HG02885 (cell line): Measurements from ENCODE around the gene EBF3.

Experiments
- ATAC-seq: cut with Tn5 transposase; IDR thresholded peaks from one replicate; pipeline ENCODE4 v1.9.1; 2021; ENCODE audit warnings: mild to moderate bottlenecking; ENCODE audit not compliant: unreplicated experiment, poor library complexity

The EBF3 gene

DNA sequence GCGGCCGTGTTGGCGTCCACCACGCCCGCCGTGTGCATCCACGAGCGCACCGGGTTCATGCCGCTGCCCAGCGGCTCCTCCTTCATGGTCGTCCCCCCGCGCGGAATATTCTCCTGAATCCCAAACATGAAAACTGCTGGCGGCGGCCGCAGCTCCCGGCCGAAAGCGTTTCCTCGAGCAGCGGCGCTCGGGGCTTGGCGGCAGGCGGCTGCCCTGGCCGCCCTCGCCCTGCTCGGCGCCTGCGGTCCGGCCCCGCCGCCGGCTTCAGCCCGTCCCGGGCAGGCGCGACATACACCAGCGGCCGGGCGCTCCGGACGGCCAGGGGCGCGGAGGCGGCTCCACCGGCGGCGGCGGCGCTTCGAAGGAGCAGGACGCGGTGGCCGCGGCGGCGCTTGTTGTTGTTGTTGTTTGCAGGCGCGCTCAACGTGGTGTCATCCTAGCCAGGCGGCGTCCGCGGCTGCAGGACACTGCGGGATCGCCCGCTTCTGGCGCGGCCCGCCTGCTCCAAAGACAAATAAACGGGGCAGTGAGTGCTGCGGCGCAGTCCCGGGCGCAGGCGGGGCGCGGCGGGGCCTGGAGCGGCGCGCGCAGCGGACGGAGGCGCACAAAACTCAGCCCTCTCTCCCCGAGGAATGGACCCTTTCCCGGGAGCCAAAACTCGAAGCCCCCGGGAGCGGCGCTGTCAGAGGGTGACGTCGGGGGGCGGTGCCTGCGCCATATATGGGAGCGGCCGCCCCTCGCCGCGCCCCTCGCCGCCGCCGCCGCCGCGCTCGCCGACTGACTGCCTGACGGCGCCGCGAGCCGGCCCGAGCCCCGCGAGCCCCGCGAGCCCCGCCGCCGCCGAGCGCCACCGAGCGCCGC lies at the start of gene EBF3:
EBF3 (minus strand) TSS at position 634 of the 861 bp plus-strand sequence; CDS start at position 128, 506 bp downstream.
- ATAC-seq = no peak

DNA sequence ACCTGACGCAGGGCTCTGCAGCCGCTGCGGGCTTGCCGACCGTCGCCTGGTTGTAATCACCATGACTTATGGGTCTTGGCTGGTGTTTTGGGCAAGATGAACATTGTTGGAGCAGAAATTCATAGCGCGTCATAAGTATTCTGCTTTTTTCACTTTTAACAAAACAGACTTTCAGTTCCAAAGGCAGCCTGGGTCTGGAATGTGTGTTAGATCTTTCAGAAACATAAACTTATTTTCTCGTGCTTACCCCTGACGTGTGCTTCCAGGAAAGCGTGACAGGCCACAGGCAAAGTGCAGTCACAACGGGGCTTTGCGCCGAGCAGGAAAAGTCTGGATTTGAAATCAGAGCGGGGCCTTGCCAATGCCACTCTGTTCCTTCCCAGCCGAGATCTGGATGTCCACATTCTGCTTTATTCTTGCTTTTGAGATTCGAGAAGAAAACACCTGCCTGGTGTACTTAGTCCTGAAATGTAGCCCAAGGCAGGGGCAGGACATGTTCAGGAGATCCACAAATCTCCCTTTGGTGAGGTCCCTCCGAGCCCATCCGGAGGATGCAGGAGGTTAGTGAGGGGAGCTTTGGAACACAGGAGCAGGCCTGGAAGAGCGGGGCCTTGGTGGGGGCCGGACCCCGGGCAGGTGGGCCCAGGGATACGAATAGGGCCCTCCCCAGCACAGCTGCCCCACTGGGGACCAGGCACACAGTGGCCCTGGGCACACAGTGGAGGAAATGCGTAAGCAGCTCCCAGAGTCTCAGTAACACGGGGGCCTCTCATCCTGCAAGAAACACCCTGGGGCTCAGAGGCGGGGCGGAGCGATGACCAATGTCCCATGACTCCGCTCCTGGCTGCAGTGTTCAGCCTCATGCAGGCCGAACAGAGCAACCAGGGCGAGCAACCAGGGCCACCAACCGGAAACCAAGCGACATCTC lies 49.5 kb upstream of the EBF3 start:
- no peak for ATAC-seq

DNA sequence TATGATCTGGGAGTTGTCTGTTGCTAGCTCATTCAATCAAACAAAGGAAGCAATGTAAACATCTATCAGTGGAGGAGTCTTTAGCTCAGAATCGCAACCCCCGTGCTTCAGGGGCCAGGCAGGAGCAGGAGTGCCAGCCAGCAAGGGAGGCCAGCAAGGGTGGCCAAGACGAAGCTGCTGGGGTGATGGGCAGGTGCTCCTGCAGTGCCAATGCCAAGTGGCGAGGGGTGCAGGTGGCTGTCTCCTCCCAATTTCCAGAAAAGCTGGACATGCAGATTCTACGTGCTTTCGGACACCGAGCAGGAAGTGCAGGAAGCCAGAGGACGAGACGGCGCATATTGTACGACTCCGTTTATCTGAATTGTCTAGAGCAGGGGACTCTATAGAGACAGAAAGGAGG lies 48.1 kb upstream of the EBF3 start:
- ATAC-seq = no peak

GRCh38 chr10:130010653-130011052 lies 46.6 kb upstream of the EBF3 start:
- ATAC-seq = no peak

DNA sequence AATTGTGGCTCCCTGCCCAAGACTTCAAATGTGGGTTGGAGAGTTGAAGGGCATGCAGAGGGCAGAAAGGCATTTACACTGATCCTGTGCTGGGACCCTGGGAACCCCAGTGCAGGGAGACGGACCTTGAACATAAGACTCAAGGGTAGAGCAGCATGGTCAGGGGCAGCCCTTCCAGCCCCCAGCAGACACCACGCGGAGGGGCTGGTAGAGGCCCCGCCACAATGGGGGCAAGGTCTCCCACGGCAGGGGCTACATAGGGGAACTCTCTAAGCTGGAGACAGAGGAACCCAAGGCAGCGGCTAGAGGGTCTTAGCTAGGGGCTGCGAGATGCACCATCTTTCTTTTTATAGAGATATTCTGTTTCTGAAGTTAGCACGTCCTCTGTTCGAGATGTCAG lies 45.2 kb upstream of the EBF3 start:
- no peak for ATAC-seq

DNA sequence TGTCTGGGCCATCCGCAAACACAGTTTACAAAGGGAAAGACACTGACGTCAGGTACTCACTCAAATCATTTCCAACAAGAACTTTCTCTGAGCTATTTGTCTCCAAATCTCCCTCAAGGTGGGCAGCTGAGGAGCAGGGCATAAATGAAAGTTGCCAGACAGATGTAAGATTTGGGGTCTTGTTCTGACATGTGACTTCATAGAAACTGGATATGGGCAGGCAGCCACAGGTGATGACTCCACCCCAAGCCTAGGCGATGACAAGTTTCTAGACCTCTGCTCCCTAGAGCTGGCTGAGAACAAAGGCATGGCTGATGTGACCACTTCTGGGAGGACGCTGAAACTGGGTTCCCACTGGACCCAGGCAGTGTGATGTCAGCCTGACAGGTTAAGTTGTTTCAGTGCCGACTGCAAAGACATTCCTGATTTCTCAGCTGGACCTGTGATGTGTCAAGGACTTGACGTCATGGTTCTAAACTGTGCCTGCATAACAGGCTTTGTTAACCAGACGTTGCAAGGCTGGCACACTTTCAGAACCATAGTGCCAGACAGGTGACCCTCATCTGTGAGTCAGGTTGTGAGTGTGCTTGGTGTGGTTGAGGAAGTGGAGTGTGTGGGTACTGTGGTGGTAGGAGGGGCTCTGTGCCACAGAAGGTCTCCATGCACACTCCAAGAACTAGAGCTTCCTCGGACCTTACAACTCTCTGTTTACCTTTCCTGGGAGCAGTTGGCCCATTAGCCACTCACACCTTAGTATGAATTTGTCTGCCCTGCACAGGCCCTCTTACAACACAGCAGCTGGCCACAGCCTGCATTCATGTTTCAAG lies 39.9 kb upstream of the EBF3 start:
- no peak for ATAC-seq

DNA sequence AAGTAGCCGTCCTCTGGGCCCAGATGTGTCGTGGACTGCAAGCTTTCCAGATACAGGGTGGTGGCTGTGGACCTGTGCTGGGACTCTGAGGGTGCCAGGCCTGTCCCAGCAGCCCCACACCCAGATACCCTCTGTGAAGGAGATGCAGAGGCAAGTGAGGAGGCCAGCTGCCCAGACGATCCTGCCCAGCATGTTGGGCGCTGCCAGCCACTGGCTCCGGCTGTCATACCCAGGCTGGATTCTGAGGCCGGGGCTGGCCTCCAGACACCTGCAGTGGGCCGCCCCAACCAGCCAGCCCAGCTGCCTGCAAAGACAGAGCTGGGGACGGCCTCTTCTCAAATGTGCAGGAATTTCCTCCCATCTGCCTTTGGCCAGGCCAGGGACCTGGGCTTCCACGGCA lies 39.1 kb upstream of the EBF3 start:
- no peak for ATAC-seq

GRCh38 chr10:130002606-130003005 lies 38.5 kb upstream of the EBF3 start:
- ATAC-seq = no peak

DNA sequence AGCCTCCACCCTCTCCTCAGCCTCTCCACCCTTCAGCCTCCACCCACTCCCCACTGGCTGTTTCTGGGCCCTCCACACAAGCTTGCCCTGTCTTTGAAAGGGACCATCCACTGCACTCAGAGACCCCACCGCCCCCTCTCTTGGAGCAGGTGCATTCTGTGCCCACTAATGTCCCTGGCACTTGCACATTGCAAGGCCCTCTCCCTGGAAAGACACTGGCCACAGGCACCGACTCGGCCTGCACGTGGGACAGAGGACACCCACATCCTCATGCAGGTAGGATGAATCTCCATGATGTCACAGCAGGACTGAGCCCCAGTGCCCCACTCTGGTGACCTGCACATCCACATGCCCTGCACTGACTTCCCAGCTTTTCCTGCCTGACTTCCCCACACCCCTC lies 36.8 kb upstream of the EBF3 start:
- ATAC-seq = no peak

- ATAC-seq = no peak
These were observed 35.1 kb upstream of the EBF3 start for GRCh38 chr10:129999140-129999539.

DNA sequence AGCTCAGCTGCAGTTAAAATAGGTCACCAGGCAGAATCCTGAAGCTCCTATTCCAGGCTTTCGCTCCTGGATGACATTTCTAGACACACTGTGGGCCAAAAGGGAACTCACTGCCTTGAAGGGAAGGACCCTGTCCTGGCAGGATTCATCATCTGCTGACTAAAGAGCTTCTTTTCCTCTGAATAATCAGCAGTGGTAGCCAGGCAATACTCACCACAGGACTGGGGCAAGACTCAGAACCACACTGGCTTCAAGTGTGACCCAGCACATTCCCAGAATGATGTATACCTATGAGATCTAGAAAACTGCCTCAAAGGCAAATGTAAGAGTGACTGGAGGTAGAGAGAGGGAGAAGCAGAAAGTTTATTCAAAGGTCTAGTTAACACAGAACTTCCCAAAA lies 29.5 kb upstream of the EBF3 start:
- ATAC-seq = no peak

GRCh38 chr10:129992356-129992755 lies 28.3 kb upstream of the EBF3 start:
- ATAC-seq = no peak

- no peak for ATAC-seq
These were observed 18.8 kb upstream of the EBF3 start for GRCh38 chr10:129982825-129983224.

GRCh38 chr10:129978980-129979379 lies 14.9 kb upstream of the EBF3 start:
- ATAC-seq = no peak

DNA sequence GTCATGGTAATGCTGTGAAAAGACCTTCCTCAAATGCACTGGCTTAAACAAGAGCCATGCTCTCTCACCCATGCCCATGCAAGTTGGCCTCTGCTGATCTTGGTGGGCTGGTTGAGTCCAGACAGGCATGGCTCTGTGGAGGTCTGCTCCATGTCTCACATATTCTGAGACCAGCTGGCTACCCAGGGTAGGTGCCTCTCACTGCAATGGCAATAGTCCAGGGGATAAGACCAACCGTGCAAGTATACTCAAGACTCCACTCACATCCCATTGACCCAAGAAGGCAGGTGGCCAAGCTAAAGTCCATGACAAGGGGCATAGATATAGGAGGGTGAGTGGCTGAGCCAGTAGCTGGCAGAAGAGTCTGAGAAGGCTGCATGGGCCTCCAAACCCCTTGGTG lies 14.2 kb upstream of the EBF3 start:
- ATAC-seq = no peak

GRCh38 chr10:129977794-129978193 lies 13.7 kb upstream of the EBF3 start:
- ATAC-seq = no peak

DNA sequence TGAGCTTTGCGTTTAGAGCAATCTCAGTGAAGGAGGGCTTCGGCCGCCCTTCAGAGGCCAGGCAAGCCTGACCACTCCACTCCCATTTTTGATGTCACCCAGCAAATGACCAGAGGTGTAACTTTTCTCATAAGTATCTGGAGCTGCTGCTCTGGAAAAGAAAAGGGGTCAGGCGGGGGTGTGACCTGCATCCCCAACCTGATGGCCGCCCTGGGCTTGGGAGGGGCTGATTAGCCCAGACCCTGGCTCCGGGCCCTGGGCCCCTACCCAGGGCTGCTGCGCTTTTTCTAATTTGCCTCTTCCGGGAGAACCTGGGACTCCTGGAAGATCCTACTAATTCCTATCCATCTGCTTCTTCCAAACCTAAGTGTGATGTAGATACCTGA lies 9.6 kb upstream of the EBF3 start:
- no peak for ATAC-seq

GRCh38 chr10:129972966-129973673 lies 9.0 kb upstream of the EBF3 start:
- no peak for ATAC-seq

DNA sequence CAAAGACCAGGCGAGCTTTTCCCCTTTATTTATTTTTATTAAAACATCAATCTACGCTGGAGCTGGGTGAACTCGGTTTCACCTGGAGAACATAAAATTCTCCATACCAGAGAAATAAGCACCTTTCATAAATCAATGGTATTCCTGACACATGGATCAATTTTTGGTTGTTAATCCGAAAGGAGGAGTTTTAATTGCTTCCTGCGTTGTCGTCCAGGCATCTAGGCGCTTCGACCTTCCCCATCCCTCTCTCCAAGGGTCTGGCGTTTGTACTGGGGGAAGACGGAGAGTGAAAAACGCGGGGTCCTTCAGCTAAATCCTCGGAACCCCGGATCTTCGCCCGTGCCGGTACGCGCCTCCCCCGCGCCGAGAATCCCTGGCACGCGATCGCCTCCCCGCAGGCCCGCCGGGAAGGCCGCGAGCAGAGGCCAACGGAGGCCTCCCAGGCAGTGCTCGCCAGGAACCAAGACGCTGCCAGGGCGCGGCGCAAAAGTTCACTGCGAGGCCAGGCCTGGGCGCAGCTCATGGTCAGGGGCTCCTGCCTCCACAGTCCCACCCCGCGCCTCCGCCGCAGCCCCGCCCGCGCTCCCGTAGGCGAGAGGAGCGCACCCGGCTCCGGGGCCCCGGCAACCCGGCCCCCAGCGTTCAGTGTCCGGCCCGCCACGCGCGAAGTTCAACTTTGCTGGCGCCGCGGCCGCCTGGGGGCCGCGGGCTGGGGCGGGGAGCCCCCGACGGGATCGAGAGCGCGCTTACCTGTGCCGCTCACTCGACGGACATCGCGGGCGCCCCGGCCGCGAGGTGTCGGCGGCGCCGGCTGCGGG lies 8.3 kb upstream of the EBF3 start:
- ATAC-seq = no peak
